Activated CD8-positive, alpha-beta T cell treated with anti-CD3 and anti-CD28 coated beads for 36 hours (primary cell): ENCODE results near the gene PSME1. TPM values are rescaled to one million over a fixed set of nuclear protein-coding genes. Genes with fewer than 3 reads are reported as not detected.

ENCODE experiments used
- ATAC-seq: fragments of 200-7000 bp; cut with Tn5 transposase; one replicate; pipeline ENCODE4 v1.10.0; 2021; ENCODE audit warnings: mild to moderate bottlenecking, moderate library complexity
- CTCF ChIA-PET: fragments of 350-600 bp; sonication (Branson Sonifier 250); formaldehyde crosslinking; loops from one replicate; lab custom pipeline; 2021; ENCODE audit warnings: antibody characterized with exemption; lab: Charles Lee
- POLR2A ChIA-PET: fragments of 350-600 bp; sonication (Branson Sonifier 250); formaldehyde crosslinking; loops from one replicate; lab custom pipeline; 2021; ENCODE audit warnings: antibody characterized with exemption; lab: Charles Lee
- DNase-seq: peaks from one replicate; pipeline ENCODE4 v3.0.0-alpha.2; 2020
- H3K27ac Mint-ChIP-seq: one replicate; pipeline ENCODE4 v1.8.0; 2021; ENCODE audit warnings: mild to moderate bottlenecking, mixed read lengths
- H3K27me3 Mint-ChIP-seq: one replicate; pipeline ENCODE4 v1.8.0; 2021; ENCODE audit warnings: mixed read lengths
- H3K36me3 Mint-ChIP-seq: one replicate; pipeline ENCODE4 v1.8.0; 2021; ENCODE audit warnings: low read depth, mixed read lengths
- H3K4me1 Mint-ChIP-seq: one replicate; pipeline ENCODE4 v1.8.0; 2021; ENCODE audit warnings: low read depth, mixed read lengths
- H3K4me3 Mint-ChIP-seq: one replicate; pipeline ENCODE4 v1.8.0; 2021; ENCODE audit warnings: mild to moderate bottlenecking, moderate library complexity, mixed read lengths
- H3K9me3 Mint-ChIP-seq: one replicate; pipeline ENCODE4 v1.8.0; 2021; ENCODE audit warnings: mixed read lengths
- intact Hi-C: fragments of 100-400 bp; cut with micrococcal nuclease; formaldehyde crosslinking; loops from one replicate; pipeline ENCODE4 v1.10.0; 2022
- total RNA-seq, 2 experiments: library from RNA; stranded (reverse); gene quantifications; one replicate each; pipeline ENCODE4 v1.2.3, GENCODE V29; 2021
- TF ChIP-seq, protein P1 (sequence below): fragments of 200-600 bp; IDR thresholded peaks from one replicate; pipeline ENCODE4 v1.8.0; 2022; ENCODE audit warnings: antibody characterized with exemption, mild to moderate bottlenecking

PSME1 gene
- total RNA-seq, result 100 to 1,000 TPM; 451 to 460 TPM

DNA sequence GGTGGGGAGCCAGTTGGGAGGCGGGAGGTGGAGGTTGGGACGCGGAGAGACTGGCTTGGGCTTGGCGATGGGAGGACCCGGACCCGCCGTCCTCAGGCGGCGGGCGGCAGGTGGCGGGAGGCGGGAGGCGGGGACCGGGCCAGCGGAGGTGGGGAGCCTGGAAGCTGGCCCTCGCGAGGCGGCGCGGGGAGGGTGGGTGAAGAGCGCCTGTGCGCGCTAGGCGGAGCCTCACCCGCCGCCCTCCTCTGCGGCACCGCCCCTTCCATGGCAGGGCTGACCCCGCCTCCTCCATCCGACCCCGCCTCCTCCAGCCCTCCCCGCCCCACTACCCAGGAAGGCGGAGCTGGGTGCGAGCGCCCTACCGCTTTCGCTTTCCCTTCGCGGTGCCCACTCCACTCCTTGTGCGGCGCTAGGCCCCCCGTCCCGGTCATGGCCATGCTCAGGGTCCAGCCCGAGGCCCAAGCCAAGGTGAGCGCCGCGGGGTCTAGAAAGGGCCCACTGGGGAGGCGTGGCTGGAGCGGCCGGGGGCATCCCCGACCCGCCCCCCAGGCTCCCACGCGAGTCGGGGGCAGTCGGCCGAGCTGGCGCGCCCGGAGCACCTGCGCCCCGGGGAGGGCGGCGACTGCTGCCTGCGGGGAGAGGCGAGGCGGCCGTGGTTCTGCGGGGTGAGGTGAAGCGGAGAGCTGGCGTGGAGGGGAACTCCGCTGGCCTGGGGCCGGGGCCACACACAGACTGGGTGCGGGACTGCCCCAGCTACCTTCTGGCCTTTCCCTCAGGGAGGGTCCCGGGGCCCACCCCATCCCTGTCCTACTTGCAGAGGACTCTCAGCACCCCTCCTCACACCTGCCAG lies at the start of gene PSME1:
Gene PSME1, plus strand, starts transcription at position 361 of the 850 bp plus-strand sequence. Its CDS starts 69 bp downstream, at position 430.
- Mint-ChIP-seq H3K4me1 (peaks cover 56% of the 10 kb centered on the region), H3K36me3 (peaks cover 47% of the 10 kb centered on the region), H3K4me3 (peak within 1 kb of the TSS; percentile 97), H3K27me3 (no peaks in the 10 kb centered on the region), H3K27ac (peak within 1 kb of the TSS; percentile 92), H3K9me3 (no peaks in the 10 kb centered on the region)
- peak; percentile 97 for ATAC-seq
- TF ChIP-seq, protein P1, sequence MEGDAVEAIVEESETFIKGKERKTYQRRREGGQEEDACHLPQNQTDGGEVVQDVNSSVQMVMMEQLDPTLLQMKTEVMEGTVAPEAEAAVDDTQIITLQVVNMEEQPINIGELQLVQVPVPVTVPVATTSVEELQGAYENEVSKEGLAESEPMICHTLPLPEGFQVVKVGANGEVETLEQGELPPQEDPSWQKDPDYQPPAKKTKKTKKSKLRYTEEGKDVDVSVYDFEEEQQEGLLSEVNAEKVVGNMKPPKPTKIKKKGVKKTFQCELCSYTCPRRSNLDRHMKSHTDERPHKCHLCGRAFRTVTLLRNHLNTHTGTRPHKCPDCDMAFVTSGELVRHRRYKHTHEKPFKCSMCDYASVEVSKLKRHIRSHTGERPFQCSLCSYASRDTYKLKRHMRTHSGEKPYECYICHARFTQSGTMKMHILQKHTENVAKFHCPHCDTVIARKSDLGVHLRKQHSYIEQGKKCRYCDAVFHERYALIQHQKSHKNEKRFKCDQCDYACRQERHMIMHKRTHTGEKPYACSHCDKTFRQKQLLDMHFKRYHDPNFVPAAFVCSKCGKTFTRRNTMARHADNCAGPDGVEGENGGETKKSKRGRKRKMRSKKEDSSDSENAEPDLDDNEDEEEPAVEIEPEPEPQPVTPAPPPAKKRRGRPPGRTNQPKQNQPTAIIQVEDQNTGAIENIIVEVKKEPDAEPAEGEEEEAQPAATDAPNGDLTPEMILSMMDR, result no peak
- peak; percentile 96 for DNase-seq
- intact Hi-C loops, result no loop called here
- ChIA-PET CTCF (interaction anchor here (0.6 to 5.3 kb wide), 11 partner anchors 10 to 172 kb away, joined by 3 to 29 read pairs (median 5); partner anchors contain the start of genes DCAF11, IRF9, NRL and PSME2), POLR2A (interaction anchor here (0.9 to 5.8 kb wide), 17 partner anchors 11 to 78 kb away, joined by 3 to 53 read pairs (median 6); partner anchors contain the start of genes CHMP4A, DCAF11, IPO4 and IRF9)

DNA sequence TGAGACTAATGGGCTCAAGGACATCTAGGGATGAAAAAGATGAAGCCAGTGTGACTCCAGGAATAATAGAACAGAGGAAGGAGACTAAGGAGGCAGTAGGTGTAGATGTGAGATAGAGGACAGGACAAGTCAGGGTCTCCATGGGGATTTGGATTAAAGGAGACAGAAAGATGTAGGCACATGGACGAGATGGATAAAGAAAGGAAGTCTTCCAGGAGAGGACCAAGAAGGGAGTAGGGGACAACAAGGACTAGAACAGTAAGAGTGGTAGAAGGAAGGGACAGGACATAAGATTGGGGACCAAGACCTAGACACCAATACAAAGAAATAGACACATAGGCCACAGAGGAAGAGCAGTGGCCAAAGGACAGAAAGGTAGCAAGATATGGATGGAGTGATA lies 49.0 kb upstream of the PSME1 start:
- DNase-seq (no peak), ATAC-seq (no peak)
- no peaks in the 10 kb centered on the region for H3K9me3 Mint-ChIP-seq
- intact Hi-C loops, result no loop called here
- TF ChIP-seq, protein P1, result no peak
- H3K36me3 Mint-ChIP-seq, result no peaks in the 10 kb centered on the region
- ChIA-PET CTCF (interaction anchor here (1.2 to 9.1 kb wide), 2 partner anchors 8 to 28 kb away, joined by 5 to 127 read pairs; no protein-coding TSS in a partner anchor), POLR2A (no interaction called here)
- peaks cover 7% of the 10 kb centered on the region for H3K4me1 Mint-ChIP-seq
- H3K27ac Mint-ChIP-seq, result no peak overlapping the region
- H3K4me3 Mint-ChIP-seq, result no peak overlapping the region
- no peaks in the 10 kb centered on the region for H3K27me3 Mint-ChIP-seq

DNA sequence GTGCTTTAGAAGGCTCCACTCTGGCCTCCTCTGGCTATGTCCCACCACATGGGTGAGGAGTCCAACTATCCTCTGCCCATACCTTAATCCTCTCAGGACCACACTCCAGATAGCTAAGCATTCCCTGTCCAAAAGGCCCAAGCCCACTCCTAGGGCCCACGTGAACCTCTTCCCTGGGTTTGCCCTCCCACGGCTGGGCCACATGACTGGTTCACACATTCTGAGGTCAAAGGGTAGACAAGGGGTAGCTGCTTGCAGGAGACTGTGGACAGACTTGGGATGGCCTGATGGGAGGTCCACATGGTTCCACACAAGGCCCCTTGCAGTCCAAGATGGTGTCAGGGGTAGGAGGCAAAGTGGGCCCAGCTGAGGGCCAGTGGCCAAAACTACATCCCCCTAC lies 47.9 kb upstream of the PSME1 start:
- no peaks in the 10 kb centered on the region for H3K27me3 Mint-ChIP-seq
- CTCF ChIA-PET, result interaction anchor here (1.2 to 11.2 kb wide), 2 partner anchors 27 to 29 kb away, joined by 3 to 345 read pairs; partner anchors contain the start of genes DCAF11 and NRL
- POLR2A ChIA-PET, result no interaction called here
- no peak for ATAC-seq
- no peak overlapping the region for H3K27ac Mint-ChIP-seq
- H3K4me3 Mint-ChIP-seq, result no peak overlapping the region
- H3K4me1 Mint-ChIP-seq, result peaks cover 6% of the 10 kb centered on the region
- no peak for DNase-seq
- intact Hi-C loops, result no loop called here
- TF ChIP-seq, protein P1, result no peak
- no peaks in the 10 kb centered on the region for H3K9me3 Mint-ChIP-seq
- H3K36me3 Mint-ChIP-seq, result no peaks in the 10 kb centered on the region

DNA sequence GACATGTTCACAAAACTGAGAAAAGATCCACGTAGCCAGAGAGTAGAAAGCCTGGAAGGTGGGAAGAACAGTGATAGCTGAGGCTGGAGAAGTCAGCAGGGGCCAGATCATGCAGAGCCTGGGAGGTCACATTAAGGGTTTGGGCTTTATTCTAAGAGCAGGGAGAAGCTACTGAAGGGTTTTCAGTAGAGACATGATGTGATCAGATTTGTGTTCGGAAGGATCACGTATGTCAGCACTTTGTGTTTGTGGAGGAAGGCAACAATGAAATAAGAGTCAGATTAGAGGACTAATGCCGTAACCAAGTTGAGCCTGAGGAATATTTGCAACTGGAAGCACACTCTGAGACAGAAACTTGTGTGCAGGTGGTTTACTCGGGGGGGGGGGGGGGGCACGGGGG lies 46.1 kb upstream of the PSME1 start:
- H3K9me3 Mint-ChIP-seq, result no peaks in the 10 kb centered on the region
- no peak overlapping the region for H3K4me3 Mint-ChIP-seq
- intact Hi-C loops, result loop anchor here (1.0 to 5.0 kb wide), 2 partner anchors 32 to 78 kb away; no protein-coding TSS in a partner anchor
- DNase-seq (no peak), ATAC-seq (no peak)
- peaks cover 12% of the 10 kb centered on the region for H3K4me1 Mint-ChIP-seq
- TF ChIP-seq, protein P1, result no peak
- peaks cover 2% of the 10 kb centered on the region for H3K36me3 Mint-ChIP-seq
- H3K27me3 Mint-ChIP-seq, result no peaks in the 10 kb centered on the region
- POLR2A ChIA-PET, result interaction anchor here (0.7 to 9.0 kb wide), 7 partner anchors 8 to 73 kb away, joined by 3 to 57 read pairs (median 4); no protein-coding TSS in a partner anchor
- no peak overlapping the region for H3K27ac Mint-ChIP-seq
- CTCF ChIA-PET, result interaction anchor here (0.7 to 11.2 kb wide), 22 partner anchors 9 to 202 kb away, joined by 3 to 345 read pairs (median 6); partner anchors contain the start of genes CARMIL3, CPNE6, DCAF11 and FITM1
